GOT3 (cell line): ENCODE data around the gene VCX3A.
"Not testable (repeated sequence)": the region's sequence is repeated elsewhere in the genome, so short reads cannot be mapped to it uniquely, and the experiment has no call there.

ENCODE experiments used
- DNase-seq: peaks from one replicate; lab custom pipeline; 2025; ENCODE audit warnings: mixed read lengths; lab: John Stamatoyannopoulos, UW

Gene VCX3A

GRCh38 chrX:6535018-6535417 is at the start of gene VCX3A:
Gene VCX3A (minus strand): TSS chrX:6535118. CDS start chrX:6534497, 621 bp downstream.
- DNase-seq = not testable (repeated sequence)

DNA sequence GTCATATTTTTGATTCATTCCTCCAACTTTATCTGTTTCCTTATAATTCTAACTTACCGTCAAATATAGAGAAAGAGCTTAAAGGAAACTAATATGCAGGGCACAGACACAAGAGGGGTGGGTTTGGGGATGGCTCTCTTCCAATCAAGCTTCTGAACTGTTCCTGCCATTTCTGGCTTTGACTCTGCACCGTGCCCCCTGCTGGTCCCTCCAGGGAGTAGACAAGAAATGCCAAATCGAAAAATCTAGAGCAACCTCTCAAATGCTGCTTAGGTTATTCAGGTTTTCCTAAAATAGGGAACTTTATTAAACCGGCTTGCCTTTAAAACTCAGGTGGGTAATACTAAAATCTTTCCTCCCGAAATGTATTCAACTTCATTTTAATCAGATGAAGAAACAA is 39.8 kb upstream of the VCX3A start:
- no peak for DNase-seq

DNA sequence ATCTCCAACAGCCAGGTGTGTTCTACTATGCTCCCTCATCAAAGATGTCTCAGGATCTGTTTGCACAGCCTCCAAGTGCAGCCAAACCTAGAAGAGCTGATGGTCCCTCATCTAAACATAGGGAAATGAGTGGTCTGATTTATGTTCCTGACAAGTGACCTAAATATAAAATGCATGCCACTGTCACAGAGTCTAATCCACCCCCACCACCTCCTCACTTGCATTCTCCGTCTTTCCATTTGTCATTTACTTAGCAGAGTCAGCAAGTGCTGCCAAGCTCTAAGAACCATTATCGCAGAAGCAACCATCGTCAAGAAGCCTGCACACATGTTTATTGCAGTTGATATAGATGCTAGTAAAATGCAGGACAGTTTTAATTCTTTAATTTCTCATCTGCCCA is 33.1 kb upstream of the VCX3A start:
- no peak for DNase-seq

- no peak for DNase-seq
These were observed 24.1 kb upstream of the VCX3A start for GRCh38 chrX:6558979-6559378.

- no peak for DNase-seq
These were observed 22.8 kb upstream of the VCX3A start for GRCh38 chrX:6557690-6558089.

GRCh38 chrX:6550999-6551398 is 16.1 kb upstream of the VCX3A start:
- no peak for DNase-seq

DNA sequence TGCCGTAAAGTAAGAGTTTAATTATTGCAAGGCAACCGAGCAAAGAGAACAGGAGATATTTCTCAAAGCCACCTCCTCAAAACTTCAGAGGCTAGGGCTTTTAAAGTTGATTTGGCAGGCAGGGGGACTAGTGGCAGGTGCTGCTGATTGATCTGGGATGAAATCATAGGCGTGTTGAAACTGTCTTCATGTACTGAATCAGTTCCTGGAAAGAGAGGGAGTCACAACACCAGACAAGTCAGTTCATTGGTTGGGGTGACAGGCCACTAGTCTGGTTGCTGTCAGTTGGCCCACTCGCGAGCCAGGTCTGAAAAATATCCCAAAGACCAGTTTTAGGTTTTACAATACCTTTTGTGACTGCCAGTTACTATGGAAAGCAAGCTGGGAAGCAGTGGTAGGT is 10.8 kb upstream of the VCX3A start:
- no peak for DNase-seq

DNA sequence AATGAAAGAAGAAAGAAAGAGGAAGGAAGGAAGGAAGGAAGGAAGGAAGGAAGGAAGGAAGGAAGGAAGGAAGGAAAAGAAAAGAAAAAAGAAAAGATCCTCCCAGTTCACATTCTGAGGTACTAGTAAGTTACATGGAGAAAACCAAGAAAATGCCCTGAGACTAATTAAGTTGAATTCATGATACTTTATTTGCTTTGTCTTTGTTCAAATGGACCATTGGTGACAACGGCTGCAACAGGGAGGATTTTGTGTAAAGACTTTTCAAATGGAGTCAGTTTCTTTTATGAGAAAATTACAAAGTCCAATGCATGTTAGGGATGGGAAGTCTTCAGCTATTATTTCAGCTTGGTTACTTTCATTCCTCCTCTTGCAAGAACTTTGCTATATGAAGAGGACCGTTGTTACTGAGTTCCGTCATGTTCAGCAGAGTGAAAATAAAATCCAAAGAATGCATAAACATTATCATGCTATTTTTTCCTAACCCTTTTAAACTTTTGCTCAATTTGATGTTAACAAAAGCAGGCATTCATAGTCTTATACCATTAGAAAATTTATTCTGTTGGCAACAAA is 8.3 kb downstream of the VCX3A start:
- no peak for DNase-seq

- no peak for DNase-seq
These were observed 17.5 kb downstream of the VCX3A start for GRCh38 chrX:6517376-6517775.

DNA sequence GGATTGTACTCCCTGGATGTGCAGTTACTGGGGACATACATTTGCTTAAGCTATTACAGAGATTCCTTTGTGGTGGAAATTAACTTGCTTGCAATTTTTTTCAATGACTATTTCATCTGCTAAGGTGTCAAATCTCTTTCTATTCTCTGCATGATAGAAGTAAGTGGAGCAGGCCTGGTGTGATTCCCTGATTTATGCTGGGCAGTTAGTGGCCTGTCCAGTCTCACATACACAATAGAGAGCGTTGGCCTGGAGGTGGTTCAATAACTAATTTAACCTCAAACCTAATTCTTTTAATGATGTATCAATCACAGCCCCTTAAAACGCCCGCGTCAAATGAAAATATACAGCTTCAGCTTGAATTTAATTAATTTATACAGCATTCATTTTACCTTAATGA is 28.5 kb downstream of the VCX3A start:
- no peak for DNase-seq

- no peak for DNase-seq
These were observed 29.0 kb downstream of the VCX3A start for GRCh38 chrX:6505960-6506359.

DNA sequence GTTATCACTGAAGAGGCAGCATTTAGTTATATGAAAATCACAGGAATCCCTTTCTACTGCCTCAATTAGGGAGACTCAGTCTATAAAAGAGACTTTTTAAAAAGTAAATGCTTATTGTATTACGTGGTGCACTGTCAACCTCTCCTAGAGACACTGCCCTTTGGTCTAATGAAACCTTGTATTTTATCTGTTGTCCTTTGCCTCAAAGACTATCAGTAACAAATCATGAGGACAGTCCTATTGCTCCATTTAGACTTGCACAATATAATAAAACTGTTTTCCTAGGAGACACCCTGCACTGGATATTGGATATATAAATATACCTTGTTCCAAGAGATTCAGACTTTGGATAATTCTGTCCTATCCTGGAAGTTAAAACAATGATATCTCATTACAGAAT is 34.2 kb downstream of the VCX3A start:
- DNase-seq = no peak

GRCh38 chrX:6498324-6498723 is 36.6 kb downstream of the VCX3A start:
- no peak for DNase-seq
